Activated CD4-positive, alpha-beta T cell treated with anti-CD3 and anti-CD28 coated beads, Interleukin-2, Interleukin-6, amounts not matched to agents 100 ng/mL and 50 ng/mL, durations not matched to agents 16 hours and 8 hours (primary cell): ENCODE data around the gene DNHD1.
"Not testable (repeated sequence)": the region's sequence is repeated elsewhere in the genome, so short reads cannot be mapped to it uniquely, and the experiment has no call there.

Experiments
- DNase-seq: peaks from one replicate; pipeline ENCODE4 v3.0.0-alpha.2; 2020

DNHD1 gene

GRCh38 chr11:6481924-6482275 lies 15.2 kb upstream of the DNHD1 start:
- peak; percentile 11 for DNase-seq

- no peak for DNase-seq
Observed at GRCh38 chr11:6482441-6482840, 14.6 kb upstream of the DNHD1 start.

- DNase-seq = no peak
Observed at GRCh38 chr11:6483015-6483414, 14.1 kb upstream of the DNHD1 start.

- DNase-seq = no peak
Observed at GRCh38 chr11:6485661-6486060, 11.4 kb upstream of the DNHD1 start.

GRCh38 chr11:6486256-6486655 lies 10.8 kb upstream of the DNHD1 start:
- DNase-seq = peak; percentile 13

- no peak for DNase-seq
Observed at GRCh38 chr11:6486938-6487337, 10.1 kb upstream of the DNHD1 start.

- no peak for DNase-seq
Observed at GRCh38 chr11:6488342-6488741, 8.7 kb upstream of the DNHD1 start.

- DNase-seq = no peak
Observed at GRCh38 chr11:6488821-6489220, 8.3 kb upstream of the DNHD1 start.

- DNase-seq = no peak
Observed at GRCh38 chr11:6489306-6489705, 7.8 kb upstream of the DNHD1 start.

GRCh38 chr11:6498121-6498520 lies 1.0 kb downstream of the DNHD1 start:
- DNase-seq = no peak

GRCh38 chr11:6498544-6498943 lies 1.5 kb downstream of the DNHD1 start:
- no peak for DNase-seq

GRCh38 chr11:6502382-6502781 lies 5.3 kb downstream of the DNHD1 start:
- DNase-seq = no peak

- DNase-seq = no peak
Observed at GRCh38 chr11:6504166-6504565, 7.1 kb downstream of the DNHD1 start.

- peak; percentile 28 for DNase-seq
Observed at GRCh38 chr11:6505577-6506240, 8.6 kb downstream of the DNHD1 start.

- DNase-seq = no peak
Observed at GRCh38 chr11:6516865-6517264, 19.8 kb downstream of the DNHD1 start.

- no peak for DNase-seq
Observed at GRCh38 chr11:6520265-6520664, 23.2 kb downstream of the DNHD1 start.

GRCh38 chr11:6521946-6522345 lies 24.9 kb downstream of the DNHD1 start:
- not testable (repeated sequence) for DNase-seq

- DNase-seq = peak; percentile 10
Observed at GRCh38 chr11:6523253-6523652, 26.2 kb downstream of the DNHD1 start.

GRCh38 chr11:6526411-6527135 lies 29.5 kb downstream of the DNHD1 start:
- DNase-seq = no peak

- no peak for DNase-seq
Observed at GRCh38 chr11:6529266-6529665, 32.2 kb downstream of the DNHD1 start.

- DNase-seq = no peak
Observed at GRCh38 chr11:6530848-6531247, 33.8 kb downstream of the DNHD1 start.

GRCh38 chr11:6531267-6531752 lies 34.2 kb downstream of the DNHD1 start:
- DNase-seq = peak; percentile 55

GRCh38 chr11:6538456-6538855 lies 41.4 kb downstream of the DNHD1 start:
- DNase-seq = no peak

GRCh38 chr11:6538945-6539344 lies 41.9 kb downstream of the DNHD1 start:
- no peak for DNase-seq
